NCI-H187 treated with DMSO at 0.1 percent for 48 hours (cell line): Measurements from ENCODE around the gene RAB30.
"Not testable (repeated sequence)": the region's sequence is repeated elsewhere in the genome, so short reads cannot be mapped to it uniquely, and the experiment has no call there.

ENCODE experiments used
- DNase-seq: peaks from one replicate; lab custom pipeline; 2025; lab: John Stamatoyannopoulos, UW

Gene RAB30

GRCh38 chr11:83009999-83010398 lies 61.7 kb downstream of the RAB30 start:
- DNase-seq = no peak

- not testable (repeated sequence) for DNase-seq
These were observed 62.6 kb downstream of the RAB30 start for GRCh38 chr11:83009136-83009535.

DNA sequence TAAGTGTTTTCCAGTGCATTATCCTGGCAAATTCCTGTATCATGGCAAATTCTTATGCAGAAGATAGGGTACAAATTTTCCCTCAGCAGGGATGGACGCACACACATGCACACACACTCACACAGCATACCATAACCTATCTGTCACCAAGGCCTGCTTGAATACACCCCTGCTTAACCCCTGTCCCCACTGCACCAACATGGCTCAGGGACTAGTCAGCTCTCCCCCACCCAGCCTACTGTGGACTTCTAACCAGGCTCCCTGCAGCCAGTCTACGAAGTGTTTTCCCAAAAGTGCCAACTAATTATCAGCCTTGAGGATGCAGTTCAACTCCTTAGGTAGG lies 63.1 kb downstream of the RAB30 start:
- no peak for DNase-seq

DNA sequence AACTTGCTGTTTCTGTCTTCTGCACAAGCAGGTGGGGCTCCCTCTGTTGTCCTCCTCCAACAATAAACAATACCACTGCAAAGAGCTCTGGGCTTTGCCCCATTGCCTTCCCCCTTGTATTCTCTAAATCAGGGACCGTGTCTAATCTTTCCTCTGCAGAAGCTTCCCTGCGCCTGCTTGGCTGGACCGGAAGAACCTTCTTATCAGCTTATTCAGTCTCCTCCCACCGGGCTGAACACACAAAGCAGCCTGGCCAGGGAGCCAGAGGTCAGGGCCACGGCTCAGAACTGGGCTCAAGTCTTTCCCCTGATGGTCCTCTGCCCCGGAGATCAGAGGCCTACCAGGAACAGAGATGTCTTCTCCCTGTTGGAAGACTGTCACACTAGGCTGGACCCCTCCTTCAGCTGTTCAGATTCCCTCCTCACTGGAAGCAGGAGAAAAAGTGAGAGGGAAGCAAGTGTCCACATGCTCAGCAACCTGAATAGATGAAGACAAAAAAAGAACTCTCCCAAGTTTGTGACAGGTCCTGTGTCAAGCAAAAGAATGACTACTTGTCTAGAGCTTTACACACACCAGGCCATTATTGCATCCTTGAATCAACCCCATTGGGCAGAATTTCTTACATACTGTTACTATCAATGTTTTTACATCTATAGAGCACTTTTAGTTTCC lies 63.7 kb downstream of the RAB30 start:
- DNase-seq = no peak

DNA sequence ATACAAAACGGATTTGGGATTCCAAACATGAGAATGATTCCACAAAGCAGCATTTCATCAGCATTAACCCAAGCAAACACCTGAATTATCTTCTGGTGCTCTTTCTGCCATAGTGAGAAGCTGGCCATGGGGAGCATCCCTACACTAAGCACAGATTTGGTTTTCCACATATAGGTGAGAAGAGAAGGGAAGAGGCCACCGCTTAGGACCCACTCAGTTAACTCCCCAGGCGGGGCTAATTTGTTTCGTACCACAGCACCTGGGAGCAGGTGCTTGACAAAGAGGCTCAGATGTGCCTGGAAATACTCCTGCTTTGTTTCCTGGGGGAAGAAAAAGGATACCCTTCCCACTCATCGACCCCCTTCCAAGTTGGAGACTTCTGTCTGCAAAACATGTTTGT lies 64.2 kb downstream of the RAB30 start:
- no peak for DNase-seq

- DNase-seq = no peak
These were observed 64.8 kb downstream of the RAB30 start for GRCh38 chr11:83006877-83007330.

DNA sequence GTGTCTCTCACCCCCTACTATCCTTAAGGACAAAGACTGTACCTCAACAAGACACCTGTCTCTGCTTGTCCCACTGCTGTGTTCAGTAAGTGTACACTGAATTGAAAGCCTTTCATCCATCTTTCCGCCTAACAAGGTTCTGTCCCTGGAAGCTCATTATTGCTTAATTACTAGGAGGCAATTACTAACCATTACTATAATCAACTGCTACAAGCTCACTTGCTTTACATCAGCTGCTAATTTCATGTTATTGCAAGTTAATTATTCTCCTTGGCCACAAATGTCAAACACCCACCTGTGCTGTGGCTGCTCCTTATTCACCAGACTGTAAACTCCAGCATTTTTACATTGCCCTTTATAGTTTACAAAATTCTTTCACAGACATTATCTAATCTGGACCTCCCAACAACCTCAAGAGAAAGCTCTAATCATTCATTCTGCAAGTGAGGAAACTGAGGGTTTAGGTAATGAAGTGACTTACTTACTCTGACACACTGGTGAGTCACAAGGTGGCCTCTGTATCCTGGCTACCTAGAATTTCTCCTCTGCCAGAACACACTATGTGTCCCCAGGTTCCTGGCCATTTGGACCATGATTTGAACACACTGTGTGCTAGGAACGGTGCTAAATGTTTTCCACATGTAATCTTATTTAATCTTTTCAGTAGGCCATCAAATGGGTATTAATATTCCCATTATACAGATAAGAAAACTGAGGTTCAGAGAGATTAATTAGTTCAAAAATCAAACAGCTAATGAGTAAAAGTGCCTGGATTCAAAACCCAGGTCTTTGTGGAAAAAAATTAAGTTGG lies 66.7 kb downstream of the RAB30 start:
- DNase-seq = no peak

DNA sequence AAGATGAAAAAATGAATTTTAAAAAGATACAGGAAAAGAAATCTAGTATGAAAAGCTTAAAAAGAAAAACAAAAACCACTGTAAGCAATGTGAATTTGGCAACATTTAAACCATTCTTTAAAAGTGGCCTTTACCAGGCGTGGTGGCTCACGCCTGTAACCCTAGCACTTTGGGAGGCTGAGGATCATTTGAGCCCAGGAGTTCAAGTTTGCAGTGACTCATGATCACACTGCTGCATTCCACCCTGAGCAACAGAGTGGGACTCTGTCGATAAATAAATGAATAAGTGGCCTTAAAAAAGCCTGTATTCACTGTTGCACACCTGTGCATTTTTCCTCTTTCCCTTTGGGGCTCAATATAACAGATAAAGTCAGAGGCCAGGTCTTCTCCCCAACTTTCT lies 69.2 kb downstream of the RAB30 start:
- DNase-seq = no peak

DNA sequence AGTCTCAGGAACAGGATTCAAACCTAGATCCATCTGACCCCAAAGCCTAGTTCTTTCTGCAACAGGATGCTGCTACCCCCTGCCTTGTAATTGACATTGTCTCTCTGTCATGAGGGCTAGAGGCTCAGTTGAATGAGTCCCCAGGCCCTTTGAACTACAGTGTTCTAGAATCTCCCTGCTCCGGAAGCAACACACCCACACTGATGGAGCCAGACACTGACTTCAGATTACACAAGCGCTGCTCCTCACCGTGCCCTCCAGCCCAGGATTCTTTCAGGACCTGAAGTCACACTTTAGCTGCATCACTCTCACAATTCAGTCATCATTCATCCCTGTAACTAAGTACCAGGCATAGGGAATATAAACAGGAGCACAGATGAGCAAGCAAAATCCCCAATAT lies 69.6 kb downstream of the RAB30 start:
- DNase-seq = no peak

GRCh38 chr11:83000381-83000780 lies 71.3 kb downstream of the RAB30 start:
- no peak for DNase-seq

DNA sequence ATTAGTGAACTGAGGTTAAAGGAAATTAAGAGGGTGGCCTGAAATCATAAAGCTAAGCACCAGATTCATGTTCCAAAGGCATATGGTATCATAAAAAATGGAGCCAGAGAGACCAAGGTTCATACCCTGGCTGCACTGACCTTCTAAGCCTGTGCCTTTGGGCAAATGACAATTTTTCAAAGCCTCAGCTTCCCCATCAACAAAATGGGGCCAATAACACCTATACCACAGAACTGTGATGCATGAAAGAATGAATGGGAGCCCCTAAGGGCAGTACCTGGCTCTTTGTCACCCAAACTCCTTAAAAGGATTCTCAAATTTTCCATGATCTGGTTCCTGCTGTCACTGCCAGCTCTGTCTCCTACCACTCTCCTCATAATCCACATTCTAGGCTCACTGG lies 72.5 kb downstream of the RAB30 start:
- no peak for DNase-seq

DNA sequence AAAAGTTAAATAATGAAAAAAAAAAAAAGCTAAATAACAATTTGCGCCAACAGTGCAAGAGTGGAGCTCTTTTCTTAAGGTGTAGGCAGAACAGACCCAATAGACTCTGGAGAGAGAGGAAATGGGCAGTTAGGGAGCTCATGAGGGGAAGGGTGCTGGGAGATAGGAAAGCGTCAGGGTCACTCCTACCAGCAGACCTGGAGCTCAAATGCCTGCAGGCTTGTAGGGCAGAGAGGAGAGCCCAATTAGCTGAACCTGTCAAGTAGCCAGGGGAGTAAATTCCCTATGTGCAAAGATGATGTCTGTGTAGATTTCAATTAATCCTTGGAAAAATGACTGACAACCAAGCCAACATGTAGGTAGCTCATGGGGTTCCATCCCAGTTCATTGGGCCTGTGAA lies 73.0 kb downstream of the RAB30 start:
- no peak for DNase-seq

GRCh38 chr11:82996966-82997606 lies 74.6 kb downstream of the RAB30 start:
- no peak for DNase-seq

- DNase-seq = no peak
These were observed 75.8 kb downstream of the RAB30 start for GRCh38 chr11:82995754-82996398.

GRCh38 chr11:82995235-82995634 lies 76.5 kb downstream of the RAB30 start:
- no peak for DNase-seq

DNA sequence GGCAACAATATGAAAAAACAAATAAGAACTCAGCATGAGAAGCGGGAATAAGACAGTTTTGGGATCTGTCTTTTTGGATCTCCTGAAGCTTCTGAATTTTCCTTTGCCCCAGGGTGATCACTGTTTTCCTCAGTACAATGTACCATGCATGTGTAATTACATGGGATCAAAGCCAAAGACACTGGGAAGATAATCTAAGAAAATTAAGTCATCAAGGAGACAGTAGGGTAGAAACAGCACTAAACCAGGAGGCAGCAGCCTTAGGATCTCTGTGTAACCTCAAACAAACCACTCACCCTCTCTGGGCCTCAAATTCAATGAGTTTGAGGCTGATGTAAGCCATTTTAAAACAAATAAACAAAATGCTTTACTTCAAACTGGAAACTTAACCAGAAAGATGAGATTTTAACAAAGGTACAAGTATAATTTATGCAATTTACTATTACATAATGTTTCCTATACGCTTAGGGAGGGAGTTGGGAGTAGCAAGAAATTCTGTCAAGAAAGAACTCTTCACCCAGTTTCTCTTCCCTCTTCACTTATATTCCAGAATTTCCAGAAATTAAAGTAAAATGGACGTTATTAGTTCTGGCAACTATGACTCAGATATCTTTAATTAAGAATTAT lies 77.0 kb downstream of the RAB30 start:
- no peak for DNase-seq

DNA sequence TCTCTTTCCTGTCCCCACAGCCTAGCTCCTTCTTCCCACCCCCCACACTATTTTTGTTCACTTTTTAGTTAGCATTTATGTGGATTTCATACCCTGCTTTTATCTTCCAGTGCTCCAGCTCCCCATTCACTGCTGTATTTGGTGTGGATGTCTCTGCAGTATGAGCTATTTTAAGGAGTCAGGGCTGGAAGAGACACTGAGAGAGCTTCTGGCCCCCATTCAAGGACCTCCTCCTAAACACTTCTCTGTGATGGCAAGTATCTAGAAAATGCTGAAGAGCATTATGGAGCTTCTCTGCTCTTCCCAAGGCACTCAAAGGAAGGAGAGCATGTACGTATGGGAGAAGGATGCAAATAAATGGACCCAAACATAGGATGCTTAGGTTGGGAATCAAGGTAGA lies 79.5 kb downstream of the RAB30 start:
- DNase-seq = no peak

DNA sequence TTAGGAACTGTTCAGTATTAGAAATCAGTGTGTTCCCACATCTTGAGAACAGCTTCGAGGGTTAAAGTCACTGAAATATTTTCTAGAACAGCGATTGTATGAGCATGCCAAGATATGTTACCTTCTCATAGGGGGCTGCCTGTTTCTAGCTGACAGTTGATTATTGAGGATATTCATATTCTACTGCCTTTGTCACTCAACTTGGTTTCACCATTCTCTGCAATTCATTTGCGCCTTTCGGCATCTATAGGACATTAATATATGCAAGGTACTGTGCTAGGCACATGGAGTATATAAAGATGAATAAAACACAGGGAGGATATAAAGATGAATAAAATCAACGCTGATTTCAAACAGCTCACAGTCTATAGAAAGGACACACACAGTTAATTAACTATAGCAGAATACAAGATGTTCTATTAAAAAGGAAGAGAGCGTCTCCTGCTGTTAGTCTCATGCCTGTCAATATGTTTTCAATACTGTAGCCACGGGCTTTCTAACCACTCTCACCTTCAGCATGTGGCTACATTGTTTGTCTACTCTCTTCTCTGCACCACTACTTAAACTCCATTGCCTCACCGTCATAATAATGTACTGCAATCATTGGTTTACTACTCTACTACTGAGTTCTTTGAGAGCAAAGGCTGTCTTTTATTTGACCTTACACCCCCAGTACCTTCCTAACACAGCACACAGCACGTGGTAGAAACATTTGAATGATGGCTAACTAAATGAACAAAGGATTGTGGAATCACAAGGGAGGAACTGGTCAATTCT lies 81.9 kb downstream of the RAB30 start:
- DNase-seq = no peak

DNA sequence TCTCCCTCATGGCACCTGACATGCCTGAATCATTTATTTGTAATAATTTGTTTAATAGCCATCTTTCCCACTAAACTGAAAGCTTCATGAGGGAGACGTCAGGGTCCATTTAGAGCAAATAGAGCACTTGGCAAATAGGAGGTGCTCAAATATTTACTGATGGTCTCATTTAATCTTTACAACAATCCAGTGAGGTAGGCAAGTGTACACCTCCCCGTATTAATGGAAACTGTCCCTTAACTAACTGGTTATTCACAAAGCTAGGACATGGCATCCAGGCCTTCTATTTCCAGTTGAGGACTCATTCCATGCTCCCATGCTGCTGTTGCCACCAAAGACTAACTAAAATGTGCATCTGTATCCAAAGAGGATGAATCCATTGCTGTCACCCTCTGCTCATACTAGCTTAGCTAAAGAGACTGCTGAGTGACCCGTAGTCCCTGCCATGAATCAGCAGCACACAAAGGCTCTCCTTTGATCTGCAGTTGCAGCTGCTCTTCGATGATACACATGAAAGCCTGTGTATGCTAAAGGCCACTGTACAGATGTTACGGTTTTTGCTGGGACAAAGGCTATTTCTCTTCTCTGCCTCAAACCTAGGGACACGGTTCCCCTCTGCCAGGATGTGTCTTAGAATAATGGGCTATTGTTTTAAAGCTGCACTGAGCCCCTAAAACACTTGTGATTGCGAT lies 82.6 kb downstream of the RAB30 start:
- DNase-seq = no peak

GRCh38 chr11:82987997-82988396 lies 83.7 kb downstream of the RAB30 start:
- DNase-seq = no peak

GRCh38 chr11:82986446-82986845 lies 85.3 kb downstream of the RAB30 start:
- DNase-seq = no peak
